SK-N-SH treated with all-trans-retinoic acid at 6 μM for 48 hours (cell line): ENCODE results near the gene CHST11.

Source experiments
- ATAC-seq: fragments of 200-7000 bp; cut with Tn5 transposase; 3 replicates; pipeline ENCODE4 v1.9.1; 2020; ENCODE audit warnings: mild to moderate bottlenecking, moderate library complexity
- ARNTL ChIP-seq: fragments of 450-650 bp; formaldehyde crosslinking; IDR thresholded peaks from 2 replicates; pipeline ENCODE4 v1.5.0; 2020; ENCODE audit warnings: low read depth, mild to moderate bottlenecking, moderate library complexity, borderline replicate concordance
- BACH2 ChIP-seq: fragments of 250-450 bp; sonication (Bioruptor Pico); IDR thresholded peaks from 2 replicates; pipeline ENCODE4 v1.9.0; 2021; ENCODE audit warnings: mild to moderate bottlenecking, borderline replicate concordance
- CSDC2 ChIP-seq: fragments of 250-450 bp; sonication (Bioruptor Pico); IDR thresholded peaks from 2 replicates; pipeline ENCODE4 v1.5.0; 2020; ENCODE audit warnings: mild to moderate bottlenecking, moderate library complexity
- ESRRG ChIP-seq: fragments of 250-450 bp; sonication (Bioruptor Pico); IDR thresholded peaks from 2 replicates; pipeline ENCODE4 v1.6.1; 2021; ENCODE audit warnings: mild to moderate bottlenecking
- GLIS3 ChIP-seq: fragments of 250-450 bp; sonication (Bioruptor Pico); IDR thresholded peaks from 2 replicates; pipeline ENCODE4 v1.5.0; 2020; ENCODE audit warnings: mild to moderate bottlenecking, moderate library complexity
- ISL1 ChIP-seq: fragments of 250-450 bp; sonication (Bioruptor Pico); IDR thresholded peaks from 2 replicates; pipeline ENCODE4 v2.1.2; 2022; ENCODE audit warnings: mild to moderate bottlenecking, moderate library complexity
- OSR1 ChIP-seq: fragments of 250-450 bp; sonication (Bioruptor Pico); IDR thresholded peaks from 2 replicates; pipeline ENCODE4 v1.8.0; 2022; ENCODE audit warnings: moderate library complexity, mild to moderate bottlenecking, inconsistent platforms
- PPARA ChIP-seq: fragments of 250-450 bp; sonication (Bioruptor Pico); IDR thresholded peaks from 2 replicates; pipeline ENCODE4 v1.5.0; 2020; ENCODE audit warnings: mild to moderate bottlenecking, borderline replicate concordance
- RARB ChIP-seq: fragments of 250-450 bp; sonication (Bioruptor Pico); IDR thresholded peaks from 2 replicates; pipeline ENCODE4 v1.8.0; 2021; ENCODE audit warnings: mild to moderate bottlenecking, moderate library complexity
- SNAI2 ChIP-seq: fragments of 250-450 bp; sonication (Bioruptor Pico); IDR thresholded peaks from 2 replicates; pipeline ENCODE4 v1.5.0; 2020; ENCODE audit warnings: mild to moderate bottlenecking, moderate library complexity
- TCF4 ChIP-seq: fragments of 250-450 bp; sonication (Bioruptor Pico); IDR thresholded peaks from 2 replicates; pipeline ENCODE4 v1.8.0; 2021; ENCODE audit warnings: mild to moderate bottlenecking, moderate library complexity, borderline replicate concordance
- TOX ChIP-seq: fragments of 250-450 bp; sonication (Bioruptor Pico); IDR thresholded peaks from 2 replicates; pipeline ENCODE4 v1.8.0; 2021; ENCODE audit warnings: mild to moderate bottlenecking, moderate library complexity, borderline replicate concordance
- ZC3H10 ChIP-seq: fragments of 250-450 bp; sonication (Bioruptor Pico); IDR thresholded peaks from 2 replicates; pipeline ENCODE4 v1.5.1; 2021; ENCODE audit warnings: mild to moderate bottlenecking, moderate library complexity
- ZFP3 ChIP-seq: fragments of 250-450 bp; sonication (Bioruptor Pico); IDR thresholded peaks from 2 replicates; pipeline ENCODE4 v1.5.0; 2020; ENCODE audit warnings: mild to moderate bottlenecking, moderate library complexity
- ZFP30 ChIP-seq: fragments of 450-650 bp; formaldehyde crosslinking; IDR thresholded peaks from 2 replicates; pipeline ENCODE4 v1.5.0; 2022; ENCODE audit warnings: mild to moderate bottlenecking, moderate library complexity
- ZNF565 ChIP-seq: fragments of 450-650 bp; formaldehyde crosslinking; conservative IDR thresholded peaks from 2 replicates; pipeline ENCODE4 v1.5.0; 2020; ENCODE audit warnings: low read depth, mild to moderate bottlenecking, moderate library complexity
- ZNF70 ChIP-seq: fragments of 450-650 bp; formaldehyde crosslinking; IDR thresholded peaks from 2 replicates; pipeline ENCODE4 v1.5.0; 2020; ENCODE audit warnings: mild to moderate bottlenecking, moderate library complexity
- ZNF8 ChIP-seq: fragments of 450-650 bp; formaldehyde crosslinking; IDR thresholded peaks from 2 replicates; pipeline ENCODE4 v1.5.0; 2020; ENCODE audit warnings: mild to moderate bottlenecking, moderate library complexity
- TF ChIP-seq, protein P1 (sequence below): fragments of 250-450 bp; sonication (Bioruptor Pico); IDR thresholded peaks from 2 replicates; pipeline ENCODE4 v1.5.1; 2020; ENCODE audit warnings: low read depth, mild to moderate bottlenecking, moderate library complexity
- TF ChIP-seq, protein P2 (sequence below): fragments of 250-450 bp; sonication (Bioruptor Pico); IDR thresholded peaks from 2 replicates; pipeline ENCODE4 v1.8.0; 2021; ENCODE audit warnings: low read depth, mild to moderate bottlenecking, moderate library complexity, borderline replicate concordance
- TF ChIP-seq, protein P3 (sequence below): fragments of 250-450 bp; sonication (Bioruptor Pico); IDR thresholded peaks from 2 replicates; pipeline ENCODE4 v1.8.0; 2020; ENCODE audit warnings: mild to moderate bottlenecking, moderate library complexity, borderline replicate concordance
- TF ChIP-seq, protein P4 (sequence below): fragments of 250-450 bp; sonication (Bioruptor Pico); IDR thresholded peaks from 2 replicates; pipeline ENCODE4 v1.5.0; 2020; ENCODE audit warnings: mild to moderate bottlenecking, moderate library complexity
- TF ChIP-seq, protein P5 (sequence below): fragments of 250-450 bp; sonication (Bioruptor Pico); IDR thresholded peaks from 2 replicates; pipeline ENCODE4 v1.5.1; 2021; ENCODE audit warnings: mild to moderate bottlenecking, moderate library complexity

The CHST11 gene

DNA sequence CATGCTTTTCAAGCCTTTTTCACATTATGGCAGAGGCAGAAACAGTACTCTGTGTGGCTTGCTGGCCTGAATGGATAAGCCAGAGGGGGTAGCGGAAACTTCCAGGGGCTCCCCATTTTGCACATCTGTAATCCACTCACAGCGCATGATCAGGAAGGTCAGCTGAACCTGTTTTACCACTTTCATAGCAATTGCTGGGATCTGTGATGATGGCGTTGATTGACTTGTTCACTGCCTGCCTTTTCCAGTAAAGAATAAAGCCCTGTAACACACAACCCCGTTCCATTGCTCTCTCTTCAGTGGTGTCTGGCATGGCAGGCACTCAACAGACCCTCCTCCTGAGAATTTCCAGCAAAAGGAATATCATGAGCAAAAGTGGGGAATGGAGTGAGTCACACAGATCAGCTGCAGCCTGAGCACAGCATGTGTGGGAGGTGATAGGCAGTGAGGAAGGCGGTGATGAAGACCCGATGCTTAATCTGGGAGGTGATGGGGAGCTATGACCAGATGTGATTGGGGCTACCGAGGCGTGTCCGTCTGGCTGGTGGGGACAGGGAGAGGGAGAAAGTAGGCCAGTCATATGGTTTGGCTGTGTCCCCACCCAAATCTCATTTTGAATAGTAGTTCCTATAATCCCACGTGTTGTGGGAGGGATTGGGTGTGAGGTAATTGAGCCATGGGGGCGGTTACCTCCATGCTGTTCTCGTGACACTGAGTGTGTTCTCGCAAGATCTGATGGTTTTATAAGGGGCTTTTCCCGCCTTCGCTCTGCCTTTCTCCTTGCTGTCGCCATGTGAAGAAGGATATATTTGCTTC is 44.7 kb upstream of the CHST11 start:
- TF ChIP-seq SNAI2 (CRISPR knock-in tag) (no peak), ISL1 (CRISPR knock-in tag) (no peak), ZNF70 (CRISPR knock-in tag) (no peak), TCF4 (CRISPR knock-in tag) (no peak), ZFP30 (CRISPR knock-in tag) (no peak), OSR1 (CRISPR knock-in tag) (no peak), TOX (CRISPR knock-in tag) (no peak), GLIS3 (CRISPR knock-in tag) (no peak), RARB (no peak), ESRRG (CRISPR knock-in tag) (no peak), PPARA (CRISPR knock-in tag) (no peak), CSDC2 (no peak), ZC3H10 (no peak), ZFP3 (no peak), ZNF8 (no peak)
- TF ChIP-seq, protein P1, sequence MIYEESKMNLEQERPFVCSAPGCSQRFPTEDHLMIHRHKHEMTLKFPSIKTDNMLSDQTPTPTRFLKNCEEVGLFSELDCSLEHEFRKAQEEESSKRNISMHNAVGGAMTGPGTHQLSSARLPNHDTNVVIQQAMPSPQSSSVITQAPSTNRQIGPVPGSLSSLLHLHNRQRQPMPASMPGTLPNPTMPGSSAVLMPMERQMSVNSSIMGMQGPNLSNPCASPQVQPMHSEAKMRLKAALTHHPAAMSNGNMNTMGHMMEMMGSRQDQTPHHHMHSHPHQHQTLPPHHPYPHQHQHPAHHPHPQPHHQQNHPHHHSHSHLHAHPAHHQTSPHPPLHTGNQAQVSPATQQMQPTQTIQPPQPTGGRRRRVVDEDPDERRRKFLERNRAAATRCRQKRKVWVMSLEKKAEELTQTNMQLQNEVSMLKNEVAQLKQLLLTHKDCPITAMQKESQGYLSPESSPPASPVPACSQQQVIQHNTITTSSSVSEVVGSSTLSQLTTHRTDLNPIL (CRISPR knock-in tag) = no peak
- TF ChIP-seq, protein P2, sequence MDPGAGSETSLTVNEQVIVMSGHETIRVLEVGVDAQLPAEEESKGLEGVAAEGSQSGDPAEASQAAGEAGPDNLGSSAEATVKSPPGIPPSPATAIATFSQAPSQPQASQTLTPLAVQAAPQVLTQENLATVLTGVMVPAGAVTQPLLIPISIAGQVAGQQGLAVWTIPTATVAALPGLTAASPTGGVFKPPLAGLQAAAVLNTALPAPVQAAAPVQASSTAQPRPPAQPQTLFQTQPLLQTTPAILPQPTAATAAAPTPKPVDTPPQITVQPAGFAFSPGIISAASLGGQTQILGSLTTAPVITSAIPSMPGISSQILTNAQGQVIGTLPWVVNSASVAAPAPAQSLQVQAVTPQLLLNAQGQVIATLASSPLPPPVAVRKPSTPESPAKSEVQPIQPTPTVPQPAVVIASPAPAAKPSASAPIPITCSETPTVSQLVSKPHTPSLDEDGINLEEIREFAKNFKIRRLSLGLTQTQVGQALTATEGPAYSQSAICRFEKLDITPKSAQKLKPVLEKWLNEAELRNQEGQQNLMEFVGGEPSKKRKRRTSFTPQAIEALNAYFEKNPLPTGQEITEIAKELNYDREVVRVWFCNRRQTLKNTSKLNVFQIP (CRISPR knock-in tag) = no peak
- TF ChIP-seq, protein P3, sequence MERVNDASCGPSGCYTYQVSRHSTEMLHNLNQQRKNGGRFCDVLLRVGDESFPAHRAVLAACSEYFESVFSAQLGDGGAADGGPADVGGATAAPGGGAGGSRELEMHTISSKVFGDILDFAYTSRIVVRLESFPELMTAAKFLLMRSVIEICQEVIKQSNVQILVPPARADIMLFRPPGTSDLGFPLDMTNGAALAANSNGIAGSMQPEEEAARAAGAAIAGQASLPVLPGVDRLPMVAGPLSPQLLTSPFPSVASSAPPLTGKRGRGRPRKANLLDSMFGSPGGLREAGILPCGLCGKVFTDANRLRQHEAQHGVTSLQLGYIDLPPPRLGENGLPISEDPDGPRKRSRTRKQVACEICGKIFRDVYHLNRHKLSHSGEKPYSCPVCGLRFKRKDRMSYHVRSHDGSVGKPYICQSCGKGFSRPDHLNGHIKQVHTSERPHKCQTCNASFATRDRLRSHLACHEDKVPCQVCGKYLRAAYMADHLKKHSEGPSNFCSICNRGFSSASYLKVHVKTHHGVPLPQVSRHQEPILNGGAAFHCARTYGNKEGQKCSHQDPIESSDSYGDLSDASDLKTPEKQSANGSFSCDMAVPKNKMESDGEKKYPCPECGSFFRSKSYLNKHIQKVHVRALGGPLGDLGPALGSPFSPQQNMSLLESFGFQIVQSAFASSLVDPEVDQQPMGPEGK (CRISPR knock-in tag) = no peak
- TF ChIP-seq, all 23 proteins: peak for 0
- no peak for ATAC-seq

DNA sequence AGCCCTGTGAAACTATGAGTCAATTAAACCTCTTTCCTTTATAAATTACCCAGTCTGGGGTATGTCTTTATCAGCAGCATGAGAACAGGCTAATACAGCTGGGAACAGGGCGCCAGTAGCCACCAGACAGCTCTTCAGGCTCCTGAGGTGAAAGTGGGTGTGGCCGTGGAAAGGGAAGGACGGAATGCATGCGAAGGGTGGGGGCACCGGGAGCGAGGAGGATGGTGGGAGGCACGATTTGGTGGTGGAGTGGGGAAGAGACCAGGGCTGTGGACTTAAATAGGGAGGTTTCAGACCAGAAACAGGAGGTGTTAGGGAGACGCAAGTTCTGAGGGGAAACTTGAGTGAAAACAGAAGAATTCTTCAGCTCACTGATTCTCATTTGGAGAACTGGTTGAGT is 44.1 kb upstream of the CHST11 start:
- no peak for ATAC-seq
- TF ChIP-seq BACH2 (CRISPR knock-in tag) (no peak), ZFP3 (no peak), ISL1 (CRISPR knock-in tag) (no peak), PPARA (CRISPR knock-in tag) (no peak), ZFP30 (CRISPR knock-in tag) (no peak)

DNA sequence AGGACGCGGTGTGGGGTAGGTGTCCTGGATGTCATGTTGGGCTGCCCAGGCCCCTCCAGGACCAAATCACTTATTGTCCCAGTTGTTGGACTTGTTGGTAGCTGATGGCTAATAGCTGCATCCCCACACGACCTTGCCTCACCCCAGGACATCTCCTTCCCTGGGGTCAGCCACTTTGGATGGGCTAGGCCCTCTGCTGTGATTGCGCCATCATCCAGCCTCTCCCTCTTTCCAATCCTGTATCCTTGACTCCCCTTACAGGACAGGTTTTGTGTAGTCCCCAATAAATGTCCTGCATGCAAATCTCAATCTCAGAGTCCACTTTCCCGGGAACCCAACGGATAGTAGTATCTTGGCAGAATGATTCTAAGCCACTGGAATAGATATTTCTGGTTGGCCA is 43.4 kb upstream of the CHST11 start:
- no peak for ATAC-seq
- TF ChIP-seq ZC3H10 (no peak), ZFP3 (no peak), GLIS3 (CRISPR knock-in tag) (no peak), ZNF565 (no peak), ARNTL (no peak), TOX (CRISPR knock-in tag) (no peak), ESRRG (CRISPR knock-in tag) (no peak), ZNF70 (CRISPR knock-in tag) (no peak), TCF4 (CRISPR knock-in tag) (no peak), RARB (no peak)
- TF ChIP-seq, protein P4, sequence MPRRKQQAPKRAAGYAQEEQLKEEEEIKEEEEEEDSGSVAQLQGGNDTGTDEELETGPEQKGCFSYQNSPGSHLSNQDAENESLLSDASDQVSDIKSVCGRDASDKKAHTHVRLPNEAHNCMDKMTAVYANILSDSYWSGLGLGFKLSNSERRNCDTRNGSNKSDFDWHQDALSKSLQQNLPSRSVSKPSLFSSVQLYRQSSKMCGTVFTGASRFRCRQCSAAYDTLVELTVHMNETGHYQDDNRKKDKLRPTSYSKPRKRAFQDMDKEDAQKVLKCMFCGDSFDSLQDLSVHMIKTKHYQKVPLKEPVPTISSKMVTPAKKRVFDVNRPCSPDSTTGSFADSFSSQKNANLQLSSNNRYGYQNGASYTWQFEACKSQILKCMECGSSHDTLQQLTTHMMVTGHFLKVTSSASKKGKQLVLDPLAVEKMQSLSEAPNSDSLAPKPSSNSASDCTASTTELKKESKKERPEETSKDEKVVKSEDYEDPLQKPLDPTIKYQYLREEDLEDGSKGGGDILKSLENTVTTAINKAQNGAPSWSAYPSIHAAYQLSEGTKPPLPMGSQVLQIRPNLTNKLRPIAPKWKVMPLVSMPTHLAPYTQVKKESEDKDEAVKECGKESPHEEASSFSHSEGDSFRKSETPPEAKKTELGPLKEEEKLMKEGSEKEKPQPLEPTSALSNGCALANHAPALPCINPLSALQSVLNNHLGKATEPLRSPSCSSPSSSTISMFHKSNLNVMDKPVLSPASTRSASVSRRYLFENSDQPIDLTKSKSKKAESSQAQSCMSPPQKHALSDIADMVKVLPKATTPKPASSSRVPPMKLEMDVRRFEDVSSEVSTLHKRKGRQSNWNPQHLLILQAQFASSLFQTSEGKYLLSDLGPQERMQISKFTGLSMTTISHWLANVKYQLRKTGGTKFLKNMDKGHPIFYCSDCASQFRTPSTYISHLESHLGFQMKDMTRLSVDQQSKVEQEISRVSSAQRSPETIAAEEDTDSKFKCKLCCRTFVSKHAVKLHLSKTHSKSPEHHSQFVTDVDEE (CRISPR knock-in tag) = no peak
- TF ChIP-seq, protein P1 (CRISPR knock-in tag) = no peak
- TF ChIP-seq, protein P2 (CRISPR knock-in tag) = no peak
- TF ChIP-seq, protein P5, sequence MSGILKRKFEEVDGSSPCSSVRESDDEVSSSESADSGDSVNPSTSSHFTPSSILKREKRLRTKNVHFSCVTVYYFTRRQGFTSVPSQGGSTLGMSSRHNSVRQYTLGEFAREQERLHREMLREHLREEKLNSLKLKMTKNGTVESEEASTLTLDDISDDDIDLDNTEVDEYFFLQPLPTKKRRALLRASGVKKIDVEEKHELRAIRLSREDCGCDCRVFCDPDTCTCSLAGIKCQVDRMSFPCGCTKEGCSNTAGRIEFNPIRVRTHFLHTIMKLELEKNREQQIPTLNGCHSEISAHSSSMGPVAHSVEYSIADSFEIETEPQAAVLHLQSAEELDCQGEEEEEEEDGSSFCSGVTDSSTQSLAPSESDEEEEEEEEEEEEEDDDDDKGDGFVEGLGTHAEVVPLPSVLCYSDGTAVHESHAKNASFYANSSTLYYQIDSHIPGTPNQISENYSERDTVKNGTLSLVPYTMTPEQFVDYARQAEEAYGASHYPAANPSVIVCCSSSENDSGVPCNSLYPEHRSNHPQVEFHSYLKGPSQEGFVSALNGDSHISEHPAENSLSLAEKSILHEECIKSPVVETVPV (CRISPR knock-in tag) = no peak
